Lower lobe of right lung (tissue), 2 donors: Measurements from ENCODE around the gene ESR1. TPM values are rescaled to one million over a fixed set of nuclear protein-coding genes. Genes with fewer than 3 reads are reported as not detected.
"Not testable (repeated sequence)": the region's sequence is repeated elsewhere in the genome, so short reads cannot be mapped to it uniquely, and the experiment has no call there.

Experiments
- ATAC-seq, 2 donors: fragments of 200-7000 bp; cut with Tn5 transposase; one replicate each; pipeline ENCODE4 v1.9.1; 2020 to 2022; ENCODE audit warnings: mild to moderate bottlenecking in 2 of 2, moderate library complexity in 2 of 2
- DNase-seq: peaks from one replicate; pipeline ENCODE4 v3.0.0-alpha.2; 2020
- H3K27ac ChIP-seq: fragments of 200-600 bp; one replicate; pipeline ENCODE4 v1.8.0; 2022
- H3K27me3 ChIP-seq: fragments of 200-600 bp; one replicate; pipeline ENCODE4 v1.8.0; 2022; ENCODE audit warnings: low read depth
- H3K36me3 ChIP-seq: fragments of 200-600 bp; one replicate; pipeline ENCODE4 v1.8.0; 2022; ENCODE audit warnings: mild to moderate bottlenecking
- H3K4me1 ChIP-seq: fragments of 200-600 bp; one replicate; pipeline ENCODE4 v1.8.0; 2022
- H3K4me3 ChIP-seq: fragments of 200-600 bp; one replicate; pipeline ENCODE4 v1.8.0; 2022; ENCODE audit warnings: mild to moderate bottlenecking
- H3K9me3 ChIP-seq: fragments of 200-600 bp; one replicate; pipeline ENCODE4 v1.8.0; 2022
- CTCF ChIP-seq: fragments of 200-600 bp; IDR thresholded peaks from one replicate; pipeline ENCODE4 v1.8.0; 2022; ENCODE audit warnings: antibody characterized with exemption, mild to moderate bottlenecking
- intact Hi-C: fragments of 100-400 bp; cut with DNase I; formaldehyde crosslinking; loops from one replicate; pipeline ENCODE4 v1.11.0; 2022
- total RNA-seq: library from RNA; stranded (reverse); fragmentation: NEBNext Ultra II Directional; extraction: Animal tissue kit (Norgen Biotek cat#: 25700); gene quantifications from one replicate; pipeline ENCODE4 v1.2.1, GENCODE V29; 2021
- donor health status: DM: no; HTN: yes; CAD: no; lungs with severe emphysema.

Gene ESR1
- total RNA-seq, 1 donor from 2014 or later = 3.7 TPM

GRCh38 chr6:151876122-151876521, 68.6 kb downstream of the ESR1 start:
- no peaks in the 10 kb centered on the region for H3K36me3 ChIP-seq
- H3K27ac ChIP-seq = no peak overlapping the region
- ATAC-seq (no peak), DNase-seq (no peak)
- no peaks in the 10 kb centered on the region for H3K27me3 ChIP-seq
- no peak for TF ChIP-seq CTCF
- no peaks in the 10 kb centered on the region for H3K4me1 ChIP-seq
- no peak overlapping the region for H3K4me3 ChIP-seq
- no peaks in the 10 kb centered on the region for H3K9me3 ChIP-seq
- intact Hi-C loops = no loop called here

GRCh38 chr6:151877458-151877857, 70.0 kb downstream of the ESR1 start:
- Histone ChIP-seq H3K4me1 (no peaks in the 10 kb centered on the region), H3K27ac (no peak overlapping the region), H3K36me3 (no peaks in the 10 kb centered on the region), H3K27me3 (no peaks in the 10 kb centered on the region), H3K9me3 (no peaks in the 10 kb centered on the region), H3K4me3 (no peak overlapping the region)
- DNase-seq (no peak), ATAC-seq (no peak)
- no peak for TF ChIP-seq CTCF
- intact Hi-C loops = no loop called here

GRCh38 chr6:151881231-151881630, 73.7 kb downstream of the ESR1 start:
- no peak for TF ChIP-seq CTCF

GRCh38 chr6:151882206-151882605, 74.7 kb downstream of the ESR1 start:
- intact Hi-C loops = no loop called here
- no peaks in the 10 kb centered on the region for H3K27me3 ChIP-seq
- no peak for TF ChIP-seq CTCF
- H3K9me3 ChIP-seq = no peaks in the 10 kb centered on the region
- no peak overlapping the region for H3K27ac ChIP-seq
- H3K4me1 ChIP-seq = no peaks in the 10 kb centered on the region
- ATAC-seq = no peak
- no peak overlapping the region for H3K4me3 ChIP-seq
- no peak for DNase-seq
- H3K36me3 ChIP-seq = no peaks in the 10 kb centered on the region

More at GRCh38 chr6:151881231-151881630, 73.7 kb downstream of the ESR1 start:
- no peaks in the 10 kb centered on the region for H3K36me3 ChIP-seq
- no peak overlapping the region for H3K4me3 ChIP-seq
- no peaks in the 10 kb centered on the region for H3K4me1 ChIP-seq
- intact Hi-C loops = no loop called here
- no peaks in the 10 kb centered on the region for H3K27me3 ChIP-seq
- ATAC-seq (no peak), DNase-seq (no peak)
- H3K27ac ChIP-seq = no peak overlapping the region
- no peaks in the 10 kb centered on the region for H3K9me3 ChIP-seq

GRCh38 chr6:151885234-151885633, 77.8 kb downstream of the ESR1 start:
- Histone ChIP-seq H3K27ac (no peak overlapping the region), H3K36me3 (no peaks in the 10 kb centered on the region), H3K4me1 (no peaks in the 10 kb centered on the region), H3K9me3 (peaks cover 12% of the 10 kb centered on the region), H3K27me3 (no peaks in the 10 kb centered on the region), H3K4me3 (no peak overlapping the region)
- no peak for DNase-seq
- intact Hi-C loops = no loop called here
- no peak for ATAC-seq
- no peak for TF ChIP-seq CTCF

GRCh38 chr6:151891524-151891923, 84.0 kb downstream of the ESR1 start:
- TF ChIP-seq CTCF = no peak
- no peak for ATAC-seq
- no peak for DNase-seq
- H3K36me3 ChIP-seq = no peaks in the 10 kb centered on the region
- no peaks in the 10 kb centered on the region for H3K27me3 ChIP-seq
- H3K9me3 ChIP-seq = peaks cover 12% of the 10 kb centered on the region
- H3K27ac ChIP-seq = no peak overlapping the region
- intact Hi-C loops = no loop called here
- H3K4me3 ChIP-seq = no peak overlapping the region
- H3K4me1 ChIP-seq = no peaks in the 10 kb centered on the region

- DNase-seq, H3K27ac ChIP-seq, intact Hi-C loops, H3K4me1 ChIP-seq, H3K27me3 ChIP-seq, H3K4me3 ChIP-seq, H3K9me3 ChIP-seq, ATAC-seq, H3K36me3 ChIP-seq: not testable (repeated sequence)
Measured at GRCh38 chr6:151894426-151894825, 86.9 kb downstream of the ESR1 start.

- intact Hi-C loops, H3K36me3 ChIP-seq, ATAC-seq, H3K4me3 ChIP-seq, H3K27ac ChIP-seq, DNase-seq, H3K27me3 ChIP-seq, H3K4me1 ChIP-seq, H3K9me3 ChIP-seq: not testable (repeated sequence)
Measured at GRCh38 chr6:151899221-151899620, 91.7 kb downstream of the ESR1 start.
